B cell (primary cell): ENCODE measurements around the gene NTRK2.

Experiments
- EZH2 ChIP-seq: IDR thresholded peaks from 2 replicates; pipeline ENCODE4 v1.6.1; 2012; ENCODE audit warnings: borderline replicate concordance, low read depth, mild to moderate bottlenecking, moderate library complexity, low read length; ENCODE audit not compliant: insufficient read depth, poor library complexity, severe bottlenecking
- TF ChIP-seq, protein P1 (sequence below): fragments of 200-600 bp; IDR thresholded peaks from one replicate; pipeline ENCODE4 v1.8.0; 2022; ENCODE audit warnings: antibody characterized with exemption, mild to moderate bottlenecking

- TF ChIP-seq, protein P1, sequence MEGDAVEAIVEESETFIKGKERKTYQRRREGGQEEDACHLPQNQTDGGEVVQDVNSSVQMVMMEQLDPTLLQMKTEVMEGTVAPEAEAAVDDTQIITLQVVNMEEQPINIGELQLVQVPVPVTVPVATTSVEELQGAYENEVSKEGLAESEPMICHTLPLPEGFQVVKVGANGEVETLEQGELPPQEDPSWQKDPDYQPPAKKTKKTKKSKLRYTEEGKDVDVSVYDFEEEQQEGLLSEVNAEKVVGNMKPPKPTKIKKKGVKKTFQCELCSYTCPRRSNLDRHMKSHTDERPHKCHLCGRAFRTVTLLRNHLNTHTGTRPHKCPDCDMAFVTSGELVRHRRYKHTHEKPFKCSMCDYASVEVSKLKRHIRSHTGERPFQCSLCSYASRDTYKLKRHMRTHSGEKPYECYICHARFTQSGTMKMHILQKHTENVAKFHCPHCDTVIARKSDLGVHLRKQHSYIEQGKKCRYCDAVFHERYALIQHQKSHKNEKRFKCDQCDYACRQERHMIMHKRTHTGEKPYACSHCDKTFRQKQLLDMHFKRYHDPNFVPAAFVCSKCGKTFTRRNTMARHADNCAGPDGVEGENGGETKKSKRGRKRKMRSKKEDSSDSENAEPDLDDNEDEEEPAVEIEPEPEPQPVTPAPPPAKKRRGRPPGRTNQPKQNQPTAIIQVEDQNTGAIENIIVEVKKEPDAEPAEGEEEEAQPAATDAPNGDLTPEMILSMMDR = no peak
- no peak for TF ChIP-seq EZH2
Observed at GRCh38 chr9:84978661-84979060, 309.1 kb downstream of the NTRK2 start.
